Measurements from ENCODE around the gene CDH4.

CDH4 gene

DNA sequence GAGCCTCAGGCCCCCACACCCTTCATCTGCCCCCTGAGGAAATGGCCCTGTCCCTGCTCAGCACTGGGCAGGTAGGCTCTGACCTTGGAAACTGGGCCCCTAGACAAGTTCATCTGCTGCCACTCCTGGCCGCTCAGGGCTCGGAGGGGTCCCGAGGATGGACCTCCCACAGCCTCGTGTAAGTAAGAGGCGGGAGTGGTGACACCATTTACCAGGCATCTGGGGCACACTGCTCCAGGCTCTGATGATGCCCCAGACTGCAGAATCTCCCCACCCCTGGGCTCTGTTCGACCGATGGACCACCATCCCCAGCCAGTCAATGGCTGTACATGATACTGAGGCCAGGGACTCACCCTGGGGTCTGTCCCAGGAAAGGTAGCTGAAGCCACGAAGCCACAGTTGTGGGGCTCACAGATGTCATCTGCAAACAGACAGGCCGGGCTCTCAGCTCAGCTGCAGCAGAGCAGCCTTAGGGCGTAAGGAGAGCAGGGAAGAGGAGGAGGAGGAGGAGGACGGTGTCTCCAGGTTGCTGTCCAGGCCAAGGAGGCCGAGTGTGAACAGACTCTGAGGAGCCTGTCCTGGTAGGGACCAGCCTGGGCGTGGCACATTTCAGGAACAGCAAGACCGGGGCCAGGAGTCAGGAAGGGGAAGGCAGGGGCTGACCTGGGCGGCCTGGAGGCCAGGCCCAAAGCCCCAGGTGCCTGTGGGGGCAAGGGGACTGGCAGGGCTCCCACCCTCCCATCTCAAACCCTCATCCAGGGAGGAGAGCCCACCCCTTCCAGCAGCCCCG is 513.2 kb downstream of the CDH4 start:
- no peak for DNase-seq

DNA sequence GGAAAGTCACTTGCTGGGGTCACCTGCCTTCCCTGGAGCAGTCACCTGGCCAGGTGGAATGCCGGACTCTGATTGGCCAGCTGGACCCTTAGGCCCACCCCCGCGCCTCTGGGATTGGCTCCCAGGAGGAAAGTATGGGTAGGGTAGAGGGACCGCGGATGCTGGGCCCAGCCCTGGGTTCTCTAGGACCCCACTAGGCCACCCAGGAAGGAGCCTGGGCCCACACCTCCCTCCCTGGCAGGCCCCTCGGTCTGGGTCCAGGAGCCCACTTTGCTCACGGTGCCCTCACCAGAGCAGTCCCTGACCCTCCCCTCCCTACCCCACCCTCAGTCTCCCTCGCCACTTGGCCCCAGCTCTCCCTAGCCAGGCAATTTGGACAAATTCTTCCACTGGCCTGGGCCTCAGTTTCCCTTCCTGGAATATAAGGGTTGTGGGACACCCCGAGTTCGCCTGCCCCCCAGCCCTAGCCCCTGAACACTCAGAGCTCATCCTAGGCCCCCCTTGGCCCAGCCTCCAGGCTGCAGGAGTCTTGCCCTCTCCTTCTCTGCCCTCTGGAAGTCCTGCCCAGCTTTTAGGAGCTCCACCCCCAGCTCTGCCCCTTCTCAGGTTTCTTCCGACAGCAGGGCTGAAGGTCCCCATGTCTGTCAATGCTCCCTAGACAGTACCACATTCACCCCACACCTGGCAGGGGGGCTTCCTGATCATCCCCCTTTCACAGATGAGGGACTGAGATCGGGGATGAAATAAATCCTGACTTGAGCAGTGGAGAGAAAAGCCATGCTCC is 514.0 kb downstream of the CDH4 start:
- no peak for DNase-seq

DNA sequence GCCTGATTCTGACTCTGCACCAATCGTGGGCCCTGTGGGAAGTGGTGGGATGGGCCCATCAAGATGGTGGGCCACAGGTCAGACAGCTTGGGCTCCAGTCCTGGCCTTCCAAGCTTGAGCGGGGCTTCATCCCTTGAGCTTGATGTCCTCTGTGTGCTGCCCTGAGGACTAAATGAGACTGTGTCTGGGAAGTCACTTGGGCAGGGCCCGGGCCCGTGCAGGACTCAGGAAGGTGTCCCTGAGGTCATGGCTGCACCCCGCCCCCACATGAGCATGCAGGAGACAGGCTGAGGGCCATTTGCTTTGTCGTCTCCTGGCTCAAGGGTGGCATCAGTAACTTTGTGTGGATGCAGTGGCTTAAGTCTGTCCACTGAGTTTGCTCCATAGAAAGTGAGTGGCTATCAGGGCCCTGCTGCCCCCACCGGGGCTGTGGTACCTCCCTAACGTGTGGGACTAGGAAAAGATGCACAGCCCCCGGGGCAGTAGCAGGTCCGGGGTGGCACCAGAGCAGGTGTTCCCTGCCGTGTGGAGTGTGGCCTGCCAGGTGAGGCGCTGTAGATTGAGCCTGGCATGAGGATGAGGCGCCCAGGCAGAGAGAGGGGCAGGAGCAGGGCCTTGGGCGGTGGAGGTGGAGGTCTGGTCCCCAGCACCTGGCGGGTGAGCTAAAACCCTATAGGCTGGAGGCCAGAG is 515.0 kb downstream of the CDH4 start:
- DNase-seq: no peak

DNA sequence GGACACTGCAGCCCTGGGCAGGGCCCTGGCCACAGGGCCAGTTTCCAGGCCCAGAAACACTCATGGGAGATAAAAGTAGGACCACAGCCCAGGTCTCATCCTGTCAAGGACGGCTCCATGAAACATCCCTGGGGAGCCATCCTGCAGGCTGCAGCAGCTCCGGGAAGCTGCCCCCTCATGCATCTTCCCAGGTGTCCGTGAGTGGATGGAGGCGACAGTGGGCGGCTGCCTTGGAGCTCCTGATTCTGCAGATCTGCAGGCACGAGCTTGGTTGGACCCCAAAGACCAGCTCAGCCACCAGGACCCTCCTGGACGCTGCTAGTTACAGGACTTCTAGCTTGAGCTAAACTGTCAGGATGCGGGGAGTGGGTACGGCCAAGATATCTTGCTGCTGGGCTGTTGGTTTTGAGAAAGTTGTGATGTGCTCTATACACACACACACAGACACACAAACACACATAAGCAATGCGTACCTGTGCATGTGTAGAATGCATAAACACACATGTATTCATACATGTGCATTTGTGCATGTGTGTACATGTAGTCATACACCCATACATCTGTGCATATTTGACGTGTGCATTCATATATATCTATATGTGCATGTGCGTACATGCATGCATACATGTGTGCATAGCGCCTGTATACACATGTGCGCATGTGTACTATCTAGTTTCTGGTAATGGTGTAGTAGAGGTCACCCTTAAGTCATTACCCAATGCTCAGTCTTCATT is 515.9 kb downstream of the CDH4 start:
- DNase-seq: no peak

DNA sequence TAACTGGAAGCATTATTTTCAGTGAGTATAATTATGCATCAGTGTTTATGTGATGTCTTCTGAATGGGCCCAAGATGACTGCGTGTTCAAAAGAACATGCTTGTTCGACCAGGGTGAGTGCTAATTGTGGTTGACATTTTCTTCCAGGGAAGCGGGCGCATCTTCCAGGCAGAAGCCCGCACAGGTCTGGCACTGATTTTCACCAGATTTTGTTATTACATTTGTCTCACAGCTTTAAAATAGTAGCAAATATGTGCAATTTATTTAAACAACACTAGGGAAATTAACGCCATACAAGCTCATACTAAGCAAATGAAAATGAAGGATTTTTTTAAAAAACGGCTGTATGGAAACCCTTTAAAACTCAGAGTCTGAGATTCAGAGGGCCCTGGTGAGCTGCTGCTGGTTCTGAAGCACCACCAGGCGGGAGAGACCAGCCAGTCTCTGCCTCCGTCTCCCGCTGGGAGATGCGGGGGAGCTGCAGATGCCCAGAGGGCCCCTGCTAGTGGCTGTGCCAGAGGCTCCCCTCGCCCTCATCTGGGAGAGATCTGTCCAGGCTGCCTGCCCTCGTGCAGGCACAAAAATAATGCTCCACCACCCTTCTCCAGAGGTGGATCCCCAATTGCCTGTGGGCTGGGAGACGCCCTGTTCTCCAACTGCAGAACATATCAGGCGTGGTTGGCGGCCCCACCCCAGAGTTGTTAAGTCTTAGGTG is 516.7 kb downstream of the CDH4 start:
- DNase-seq: no peak

DNA sequence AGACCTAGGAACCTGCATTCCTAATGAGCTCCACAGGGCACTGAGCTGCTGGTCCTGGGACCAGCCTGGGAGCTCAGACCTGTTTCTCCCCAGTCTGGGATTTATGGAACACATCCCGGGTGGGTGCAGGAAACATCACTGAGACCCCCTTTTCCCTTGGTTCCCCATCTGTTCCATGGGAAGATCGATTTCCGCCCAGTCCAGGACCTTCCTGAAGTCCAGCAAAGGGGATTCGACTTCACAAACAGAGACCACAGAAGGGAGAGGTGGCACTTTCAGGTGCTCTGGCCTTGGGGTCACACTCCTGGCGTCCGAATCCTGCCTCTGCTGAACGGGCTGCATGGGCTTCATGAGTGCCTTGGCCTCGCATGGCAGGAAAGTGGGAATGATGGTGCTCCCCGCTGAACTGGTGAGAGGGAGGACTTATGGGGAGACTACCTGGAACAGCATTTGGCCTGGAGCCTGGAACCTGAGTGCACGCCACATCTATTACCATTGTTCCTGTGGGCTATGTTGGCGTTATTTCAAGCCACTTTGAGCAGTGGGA is 517.3 kb downstream of the CDH4 start:
- DNase-seq: no peak

DNA sequence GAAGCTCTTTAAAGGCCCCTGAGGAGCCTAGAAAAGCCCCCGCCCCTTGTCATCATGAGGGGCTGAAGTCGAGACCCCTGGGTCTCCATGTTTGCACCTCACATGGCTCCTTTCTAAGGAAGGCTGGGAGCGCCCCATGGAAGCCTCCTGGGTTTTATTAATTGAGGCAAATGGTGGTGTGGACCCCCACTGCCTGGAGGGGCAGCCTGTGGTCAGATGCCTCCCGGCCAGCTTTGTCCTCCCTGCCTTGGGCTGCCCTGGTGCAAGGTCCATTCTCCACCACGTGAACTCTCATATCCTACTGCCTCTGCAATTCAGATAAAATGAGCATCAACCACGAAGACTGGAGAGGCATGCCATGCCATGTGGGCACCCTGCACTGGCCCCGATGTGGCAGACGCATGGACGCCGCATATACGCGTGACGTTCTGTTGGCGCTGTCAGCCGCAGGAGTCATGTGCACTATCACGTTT is 518.1 kb downstream of the CDH4 start:
- no peak for DNase-seq

DNA sequence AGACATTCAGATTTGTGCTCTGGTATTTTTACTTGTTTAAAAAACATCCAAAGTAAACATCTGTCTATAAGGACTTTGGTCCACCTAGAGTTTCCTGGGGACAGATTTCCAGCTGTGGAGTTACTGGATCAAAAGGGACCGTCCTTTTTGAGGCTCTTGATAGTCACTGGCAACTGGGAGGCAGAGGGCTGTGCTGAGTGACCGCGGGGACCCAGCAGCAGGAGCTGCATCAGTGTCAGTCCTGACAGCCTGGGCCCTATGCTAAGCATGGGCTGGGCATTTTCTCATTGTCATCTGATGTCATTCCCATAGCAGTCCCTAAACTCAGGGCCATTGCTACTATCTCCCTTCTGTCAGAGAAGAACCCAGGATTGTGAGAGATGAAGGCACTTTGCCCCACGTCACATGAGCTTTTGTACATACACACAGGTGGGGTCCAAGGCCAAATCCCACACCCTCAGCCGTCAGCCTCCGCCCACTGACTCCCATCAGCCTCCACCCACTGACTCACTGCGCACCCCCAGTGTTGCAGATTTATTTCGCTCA is 519.8 kb downstream of the CDH4 start:
- no peak for DNase-seq

DNA sequence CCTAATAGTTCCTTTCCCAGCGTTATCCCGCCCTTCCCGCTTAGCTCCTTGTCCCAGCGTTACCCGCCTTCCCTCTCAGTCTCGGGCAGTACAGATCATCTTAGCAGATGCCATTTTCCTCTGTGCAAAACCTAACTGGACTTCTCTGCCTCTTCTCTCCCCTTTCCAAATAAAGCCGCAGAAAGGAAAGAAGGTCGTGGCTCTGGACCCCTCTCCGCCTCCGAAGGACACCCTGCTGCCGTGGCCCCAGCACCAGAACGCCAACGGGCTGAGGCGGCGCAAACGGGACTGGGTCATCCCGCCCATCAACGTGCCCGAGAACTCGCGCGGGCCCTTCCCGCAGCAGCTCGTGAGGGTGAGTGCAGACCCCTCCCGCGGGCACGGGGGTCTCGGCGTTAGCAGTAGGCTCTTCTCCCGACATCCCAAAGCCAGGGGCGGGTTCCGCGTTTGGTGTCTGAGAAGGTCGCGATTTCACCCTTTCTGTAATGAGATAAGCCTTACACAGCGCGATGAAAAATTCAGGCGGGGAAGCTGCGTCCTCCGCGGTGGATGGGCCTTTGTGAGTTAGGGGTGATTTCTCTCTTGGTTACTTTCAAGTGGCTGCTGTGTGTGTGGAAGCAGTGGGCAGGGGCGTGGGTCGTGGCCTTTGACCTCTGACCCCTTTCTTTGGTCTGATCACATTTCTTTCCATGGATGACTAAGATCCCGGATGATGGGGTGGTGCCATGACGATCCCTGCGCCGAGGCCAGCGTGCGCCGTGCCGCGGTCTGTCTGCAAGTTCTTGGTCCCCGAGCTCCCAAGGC is 521.0 kb downstream of the CDH4 start:
- no peak for DNase-seq

DNA sequence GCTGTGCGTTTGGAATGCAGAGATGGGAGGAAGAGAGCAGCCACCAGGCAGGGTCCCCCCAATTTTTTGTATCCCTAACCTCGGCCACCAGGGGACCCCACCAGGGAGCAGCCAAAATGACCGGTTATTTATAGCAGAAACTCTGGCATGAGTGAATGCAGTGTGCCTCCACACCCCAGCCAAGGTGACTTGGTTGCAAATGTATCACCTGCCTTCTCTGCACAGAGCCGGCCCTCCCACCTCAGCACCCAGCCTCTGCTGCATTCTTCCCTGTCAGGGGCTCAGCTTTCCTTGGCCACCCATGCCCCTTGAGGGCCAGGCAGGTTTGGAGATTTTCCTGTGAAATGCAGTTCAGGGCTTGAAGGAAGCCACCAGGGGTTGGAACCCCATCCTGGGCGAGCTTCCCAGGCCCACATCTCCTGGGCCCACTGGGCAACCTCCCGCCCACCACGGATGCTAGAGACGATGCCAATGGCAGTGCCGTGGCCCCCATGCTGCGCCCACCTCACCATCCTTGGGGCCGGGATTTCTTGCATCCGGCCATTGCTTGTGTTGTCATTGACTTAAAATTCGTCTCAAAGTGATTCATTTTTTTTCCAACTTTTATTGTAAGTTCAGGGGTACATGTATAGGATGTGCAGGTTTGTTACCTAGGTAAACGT is 522.0 kb downstream of the CDH4 start:
- DNase-seq: no peak

DNA sequence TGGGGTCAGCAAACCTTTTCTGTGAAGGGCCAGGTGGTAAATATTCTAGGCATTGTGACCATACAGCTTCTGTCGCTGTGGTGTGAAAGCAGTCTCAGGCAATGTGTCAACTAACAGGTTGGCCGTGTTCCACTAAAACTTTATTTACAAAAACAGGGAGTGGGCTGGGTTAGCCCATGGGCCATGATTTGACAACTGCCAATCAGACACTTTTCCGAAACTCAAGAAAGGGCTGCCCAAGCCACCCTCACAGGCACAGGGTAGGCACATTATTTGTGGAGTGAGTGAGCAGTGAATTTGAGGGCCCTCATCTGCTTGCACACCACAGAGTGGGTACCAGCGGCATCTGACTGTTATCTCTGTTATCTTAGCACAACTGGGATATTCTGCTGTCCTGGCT is 523.4 kb downstream of the CDH4 start:
- no peak for DNase-seq

DNA sequence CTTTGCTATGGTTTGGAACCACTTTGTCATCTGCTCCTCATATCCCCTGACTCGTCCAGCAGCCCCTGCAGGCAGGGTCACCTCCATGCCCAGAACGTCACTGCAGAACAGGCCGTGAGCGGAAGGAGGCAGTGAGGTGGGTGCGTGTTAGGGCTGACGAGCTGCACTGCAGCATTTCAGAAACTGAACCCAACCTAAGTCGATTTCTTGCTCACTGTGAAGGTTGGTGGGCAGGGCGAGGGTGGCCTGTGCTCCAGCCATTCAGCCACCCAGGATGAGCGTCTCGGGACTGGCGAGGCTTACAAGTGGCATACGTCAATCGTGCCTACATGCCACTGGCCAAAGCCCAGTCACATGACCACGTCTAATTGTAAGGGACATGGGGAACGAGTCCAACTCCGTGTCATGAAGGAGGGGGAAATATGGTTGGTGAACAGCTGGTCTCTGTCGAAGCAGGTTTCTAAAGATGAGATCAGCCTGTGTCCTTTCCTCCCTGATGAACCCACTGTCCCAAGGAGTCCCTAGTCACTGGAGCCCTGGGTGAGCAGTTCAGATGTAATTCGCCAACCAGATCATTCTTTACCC is 524.5 kb downstream of the CDH4 start:
- DNase-seq: no peak

DNA sequence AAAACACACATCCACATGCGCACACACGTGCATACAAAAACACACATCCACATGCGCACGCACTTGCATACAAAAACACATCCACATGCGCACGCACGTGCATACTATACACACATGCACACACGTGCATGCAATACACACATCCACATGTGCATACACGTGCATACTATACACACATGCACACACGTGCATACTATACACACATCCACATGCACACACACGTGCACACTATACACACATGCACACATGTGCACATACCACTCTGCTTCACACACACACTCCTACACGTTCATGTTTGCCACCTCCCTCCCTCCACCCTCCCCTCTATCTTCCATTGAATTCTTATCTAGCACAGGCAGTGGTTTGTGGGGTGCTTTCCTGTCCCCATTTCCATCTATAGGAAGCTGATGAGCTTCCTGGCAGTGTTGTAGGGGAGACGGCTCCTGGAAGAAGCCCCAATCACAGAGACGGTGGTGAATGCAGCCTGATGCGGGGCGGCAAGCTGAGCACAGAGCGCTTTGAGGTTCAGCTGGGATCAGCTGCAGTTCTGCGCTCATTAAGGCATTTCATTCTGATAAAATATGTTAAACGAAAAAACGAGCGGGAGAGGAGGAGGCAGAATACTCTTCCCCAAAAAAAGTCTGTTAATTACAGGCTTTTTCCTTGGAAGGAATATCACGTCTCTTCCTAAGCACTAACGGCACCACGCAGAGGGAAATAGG is 525.9 kb downstream of the CDH4 start:
- DNase-seq: no peak

DNA sequence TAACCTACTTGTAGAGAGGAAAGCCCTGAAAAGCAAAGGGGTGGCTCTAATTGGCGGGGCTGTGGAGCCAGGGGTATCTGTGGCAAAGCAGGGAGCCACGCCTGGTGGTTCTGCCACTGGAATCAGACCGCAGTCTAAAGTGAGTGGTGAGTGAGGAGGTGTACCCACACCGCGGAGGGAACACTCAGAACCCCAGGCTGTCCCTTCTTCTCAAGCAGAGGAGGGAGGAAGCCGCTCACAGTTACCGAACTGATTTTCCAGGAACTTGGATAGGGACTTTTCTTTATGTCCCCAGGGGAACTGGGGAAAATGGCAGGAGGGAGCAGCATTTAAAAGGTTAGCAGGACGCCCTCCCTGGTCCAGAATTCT is 526.4 kb downstream of the CDH4 start:
- DNase-seq: no peak

DNA sequence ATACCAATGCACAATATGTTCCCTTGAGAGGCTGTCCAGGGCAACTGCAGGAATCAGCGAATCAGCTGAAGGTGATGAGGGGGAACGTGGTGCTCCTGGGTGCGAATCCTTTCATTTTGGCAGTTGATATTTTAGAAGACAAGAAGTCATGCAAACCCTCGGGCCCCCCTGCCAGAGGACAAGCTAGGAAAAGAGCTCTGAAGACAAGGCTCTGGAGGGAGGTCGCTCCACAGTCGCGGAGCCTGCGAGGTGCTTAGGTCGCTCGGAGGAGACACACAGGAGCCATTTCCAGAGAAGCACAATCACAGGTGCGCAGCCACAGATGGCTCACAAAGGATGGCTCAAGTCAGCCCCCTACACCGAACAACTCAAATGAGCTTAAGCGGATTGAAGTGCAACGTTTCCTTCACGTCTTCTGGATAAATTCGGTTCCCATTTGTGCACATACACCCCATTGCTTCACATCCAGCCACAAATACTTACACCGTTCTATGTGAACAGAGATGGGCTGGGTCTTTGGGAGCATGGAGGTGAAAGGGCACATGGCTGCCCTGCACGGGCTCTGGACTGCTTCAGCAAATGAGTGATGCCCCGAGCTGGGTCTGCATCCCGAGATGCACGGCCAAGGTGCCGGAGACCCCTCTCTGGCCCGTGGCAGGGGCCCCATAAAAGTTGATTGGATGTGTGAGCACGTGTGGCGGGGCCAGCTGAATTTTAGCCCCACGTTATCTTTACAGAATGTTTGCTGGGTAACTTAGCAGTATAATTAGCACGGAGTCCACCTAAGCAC is 527.3 kb downstream of the CDH4 start:
- no peak for DNase-seq

DNA sequence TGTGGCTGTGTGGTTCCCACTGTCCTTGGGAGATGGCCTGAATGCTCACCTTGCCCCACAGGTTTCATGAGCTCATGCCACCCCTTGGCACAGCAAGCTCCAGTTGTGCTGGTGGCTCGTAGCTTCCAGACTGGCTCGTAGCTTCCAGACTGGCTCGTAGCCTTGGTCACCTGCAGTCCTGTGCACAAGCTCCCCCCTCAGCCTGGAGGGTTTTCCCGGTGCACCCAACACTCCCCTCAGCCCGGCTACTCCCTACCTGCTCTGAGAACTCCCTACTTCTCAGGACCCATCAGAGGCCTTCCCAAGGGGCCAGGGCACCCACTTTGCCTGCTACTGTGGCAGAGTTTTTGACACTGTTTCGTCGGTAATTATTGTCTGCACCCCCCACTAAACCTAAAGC is 528.0 kb downstream of the CDH4 start:
- DNase-seq: no peak

DNA sequence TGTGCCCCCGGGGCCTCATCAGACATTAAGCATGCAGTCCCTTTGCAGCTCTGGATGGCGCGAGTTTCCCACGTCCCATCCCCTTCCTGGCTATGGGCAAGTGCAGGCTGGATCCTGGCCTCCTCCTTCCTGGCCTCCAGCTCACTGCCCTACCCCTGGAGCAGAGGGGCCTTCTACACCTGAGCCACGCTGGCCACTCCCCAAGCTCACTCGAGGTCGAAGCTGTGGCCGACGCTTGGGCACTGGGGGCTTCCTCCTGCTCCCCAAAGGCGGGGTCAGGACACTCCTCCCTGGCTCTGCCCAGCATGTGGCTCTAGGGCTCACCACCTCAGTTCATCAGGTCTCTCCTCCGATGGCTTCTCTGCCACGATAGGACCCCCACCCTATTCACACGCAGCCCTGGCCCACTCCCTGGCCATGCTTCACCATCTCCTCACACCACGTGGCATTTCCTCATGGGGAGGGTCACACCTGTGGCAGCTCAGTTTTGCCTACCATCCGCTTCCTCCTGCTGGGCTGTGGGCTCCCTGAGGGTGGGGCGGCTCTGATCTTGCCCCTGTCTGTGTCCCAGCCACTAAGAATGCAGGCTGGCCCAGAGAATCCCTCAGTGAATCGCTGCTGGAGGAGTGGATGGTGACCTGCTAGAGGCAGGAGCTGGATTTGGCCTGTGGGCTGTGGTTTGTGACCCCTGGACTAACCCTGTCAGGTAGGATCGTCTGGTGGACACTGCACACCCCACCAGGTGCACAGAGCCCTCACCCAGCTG is 532.9 kb downstream of the CDH4 start:
- DNase-seq: no peak

DNA sequence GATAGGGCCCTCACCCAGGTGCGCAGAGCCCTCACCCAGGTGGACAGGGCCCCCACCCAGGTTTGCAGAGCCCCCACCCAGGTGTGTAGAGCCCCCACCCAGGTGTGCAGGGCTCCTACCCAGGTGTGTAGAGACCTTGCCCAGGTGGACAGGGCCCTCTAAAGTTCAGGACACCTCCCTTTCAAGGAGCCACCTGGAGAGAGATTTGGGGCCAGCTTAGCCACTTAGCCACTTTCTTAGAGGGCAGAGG is 533.4 kb downstream of the CDH4 start:
- no peak for DNase-seq

All from NCI-H2107 (cell line).